Activated CD4-positive, alpha-beta T cell treated with anti-CD3 and anti-CD28 coated beads for 4 hours (primary cell): Measurements from ENCODE around the gene EID2B.

Source experiments
- DNase-seq, 2 donors: peaks; one replicate each; pipeline ENCODE4 v3.0.0-alpha.2; 2020

EID2B gene

DNA sequence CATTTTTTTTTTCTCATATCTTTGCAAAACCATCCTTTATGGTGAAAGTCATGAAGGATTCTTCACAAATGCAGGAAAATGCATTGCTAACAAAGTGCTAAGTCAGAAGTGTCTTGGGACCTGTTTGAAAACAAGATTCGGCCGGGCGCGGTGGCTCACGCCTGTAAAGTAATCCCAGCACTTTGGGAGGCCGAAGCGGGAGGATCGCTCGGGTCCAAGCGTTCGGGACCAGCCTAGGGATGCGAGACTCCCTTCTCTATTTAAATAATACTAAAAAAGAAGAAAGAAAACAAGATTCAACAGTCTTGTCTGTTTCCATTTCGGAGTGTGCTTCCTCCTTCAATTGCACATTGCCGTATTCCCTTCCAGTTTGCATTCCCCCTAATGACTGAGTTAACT lies 819 bp downstream of the EID2B start:
- DNase-seq, result no peak

DNA sequence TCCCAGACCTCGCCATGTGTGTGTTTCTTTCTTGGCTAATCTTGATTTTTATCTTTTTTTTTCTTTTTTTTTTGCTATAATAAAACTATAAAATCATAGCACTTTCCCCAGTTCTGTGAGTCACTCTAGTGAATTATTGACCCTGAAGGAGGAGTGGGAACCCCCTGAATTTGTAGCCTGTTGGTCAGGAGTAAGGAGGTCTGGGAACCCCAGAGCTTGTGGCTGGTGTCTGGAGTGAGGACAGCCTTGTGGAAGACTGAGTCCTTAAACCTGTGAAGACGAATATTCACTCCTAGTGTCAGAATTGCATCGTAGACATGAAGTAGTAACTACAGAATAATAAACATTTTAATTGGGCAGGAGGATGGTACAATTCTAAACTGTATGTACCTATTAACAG lies 7.4 kb downstream of the EID2B start:
- DNase-seq, result no peak

DNA sequence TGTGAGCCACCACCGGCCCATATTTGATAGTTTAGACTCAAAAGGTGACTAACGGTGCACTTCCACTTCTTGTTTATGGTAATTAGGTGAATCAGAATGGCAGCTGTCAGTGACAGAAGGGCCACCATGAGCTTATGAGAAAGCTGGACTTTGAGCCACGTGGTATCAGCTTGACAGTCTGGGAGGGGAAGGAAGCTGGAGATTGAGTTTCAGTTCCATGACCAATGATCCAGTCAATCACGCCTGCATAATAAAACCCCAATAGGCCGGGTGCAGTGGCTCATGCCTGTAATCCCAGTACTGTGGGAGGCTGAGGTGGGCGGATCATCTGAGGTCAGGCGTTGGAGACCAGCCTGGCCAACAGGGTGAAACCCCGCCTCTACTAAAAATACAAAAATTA lies 8.2 kb downstream of the EID2B start:
- no peak for DNase-seq

GRCh38 chr19:39520541-39521484 lies 11.8 kb downstream of the EID2B start:
- no peak for DNase-seq

DNA sequence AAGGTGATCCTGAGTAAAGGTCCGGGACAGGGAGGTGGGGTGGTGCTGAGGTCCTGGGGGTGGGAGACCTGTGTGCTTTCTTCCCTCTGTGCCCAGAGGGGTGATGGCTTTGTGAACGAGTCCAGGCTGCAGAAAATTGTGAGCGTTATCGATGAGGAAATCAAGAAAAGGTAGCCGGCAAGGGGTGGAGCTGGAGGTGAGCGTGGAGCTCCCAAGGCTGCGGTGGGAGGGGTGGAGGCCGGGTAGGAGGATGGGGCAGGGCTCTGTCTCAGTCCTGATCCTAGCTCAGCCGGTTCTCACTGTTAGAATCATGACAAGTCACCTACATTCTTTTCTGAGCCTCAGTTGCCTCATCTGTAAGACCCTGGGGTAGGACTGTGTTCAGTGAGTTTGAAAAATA lies 13.7 kb downstream of the EID2B start:
- DNase-seq, result no peak

- DNase-seq, result no peak
These were observed 14.2 kb downstream of the EID2B start for GRCh38 chr19:39518458-39518857.

DNA sequence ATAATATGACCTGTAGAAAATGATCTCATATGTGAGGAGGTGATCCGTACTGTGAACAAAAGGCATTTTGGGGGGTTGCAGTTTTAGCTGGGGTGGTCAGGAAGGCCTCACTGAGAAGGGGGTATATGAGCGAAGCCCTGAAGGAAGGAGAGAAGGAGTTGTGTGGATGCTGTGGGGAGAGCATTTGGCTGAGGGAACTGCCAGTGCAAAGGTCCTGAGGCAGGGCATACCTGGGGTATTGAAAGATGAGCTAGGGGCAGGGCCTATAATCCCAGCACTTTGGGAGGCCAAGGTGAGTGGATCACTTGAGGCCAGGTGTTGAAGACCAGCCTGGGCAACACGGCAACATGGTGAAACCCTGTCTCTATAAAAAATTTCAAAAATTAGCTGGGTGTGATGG lies 15.2 kb downstream of the EID2B start:
- no peak for DNase-seq

GRCh38 chr19:39516270-39516669 lies 16.4 kb downstream of the EID2B start:
- DNase-seq, result no peak

DNA sequence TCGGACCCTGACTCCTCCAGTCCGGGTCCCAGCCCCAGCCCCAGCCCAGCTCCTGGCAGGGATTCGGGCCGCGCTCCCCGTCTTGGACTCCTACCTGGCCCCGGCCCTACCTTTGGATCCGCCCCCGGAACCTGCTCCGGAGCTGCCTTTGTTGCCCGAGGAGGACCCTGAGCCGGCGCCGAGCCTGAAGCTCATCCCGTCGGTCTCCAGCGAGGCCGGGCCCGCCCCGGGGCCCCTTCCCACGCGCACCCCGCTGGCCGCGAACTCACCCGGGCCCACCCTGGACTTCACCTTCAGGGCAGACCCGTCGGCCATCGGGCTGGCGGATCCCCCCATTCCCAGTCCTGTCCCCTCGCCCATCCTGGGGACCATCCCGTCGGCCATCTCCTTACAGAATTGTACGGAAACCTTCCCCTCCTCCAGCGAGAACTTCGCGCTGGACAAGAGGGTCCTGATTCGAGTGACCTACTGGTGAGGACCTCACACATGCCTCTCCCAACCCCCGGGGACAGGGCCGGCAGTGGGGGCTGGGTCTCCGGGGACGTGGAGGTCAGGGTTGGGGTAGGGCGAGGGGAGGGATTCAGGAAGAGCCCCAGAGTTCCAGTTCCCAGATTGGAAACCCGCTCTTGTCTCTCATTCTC lies 17.0 kb downstream of the EID2B start:
- DNase-seq, result no peak

- DNase-seq, result no peak
These were observed 17.7 kb downstream of the EID2B start, which contains the start of gene SELENOV for GRCh38 chr19:39514840-39515550. SELENOV (plus strand) TSS chr19:39515139; CDS start chr19:39515213, 74 bp downstream.

GRCh38 chr19:39512988-39513387 lies 19.7 kb downstream of the EID2B start:
- no peak for DNase-seq

DNA sequence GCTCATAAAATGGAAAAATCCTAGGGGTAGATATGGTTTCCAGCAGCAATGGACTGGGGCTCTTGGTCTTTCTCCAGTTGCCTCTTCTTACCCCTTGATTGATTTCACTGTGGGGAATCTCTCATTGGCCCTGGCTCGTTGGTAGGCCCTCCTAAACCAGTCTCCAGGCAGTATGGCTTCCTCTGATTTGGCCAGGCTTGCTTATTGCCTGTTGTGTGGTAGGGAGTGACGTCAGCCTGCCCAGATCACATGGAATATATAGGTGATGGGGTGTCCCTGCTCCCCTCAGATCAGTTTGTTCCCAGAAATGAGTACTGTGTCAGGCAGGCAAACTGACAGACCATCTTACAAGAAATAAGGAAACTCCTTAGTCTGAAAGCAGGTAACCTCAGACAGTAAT lies 23.4 kb downstream of the EID2B start:
- DNase-seq, result no peak

DNA sequence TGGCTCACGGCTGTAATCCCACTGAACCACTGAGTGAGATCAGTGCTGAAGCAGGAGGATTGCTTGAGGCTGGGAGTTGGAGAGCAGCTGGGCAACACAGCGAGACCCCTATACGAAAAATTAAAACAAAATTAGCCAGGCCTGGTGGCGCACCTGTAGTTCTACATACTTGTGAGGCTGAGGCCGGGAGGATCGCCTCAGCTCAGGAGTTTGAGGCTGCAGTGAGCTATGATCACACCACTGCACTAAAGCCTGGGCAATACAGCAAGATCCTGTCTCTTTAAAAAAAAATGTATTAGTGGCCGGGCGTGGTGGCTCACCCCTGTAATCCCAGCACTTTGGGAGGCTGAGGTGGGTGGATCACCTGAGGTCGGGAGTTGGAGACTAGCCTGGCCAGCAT lies 24.0 kb downstream of the EID2B start:
- no peak for DNase-seq

DNA sequence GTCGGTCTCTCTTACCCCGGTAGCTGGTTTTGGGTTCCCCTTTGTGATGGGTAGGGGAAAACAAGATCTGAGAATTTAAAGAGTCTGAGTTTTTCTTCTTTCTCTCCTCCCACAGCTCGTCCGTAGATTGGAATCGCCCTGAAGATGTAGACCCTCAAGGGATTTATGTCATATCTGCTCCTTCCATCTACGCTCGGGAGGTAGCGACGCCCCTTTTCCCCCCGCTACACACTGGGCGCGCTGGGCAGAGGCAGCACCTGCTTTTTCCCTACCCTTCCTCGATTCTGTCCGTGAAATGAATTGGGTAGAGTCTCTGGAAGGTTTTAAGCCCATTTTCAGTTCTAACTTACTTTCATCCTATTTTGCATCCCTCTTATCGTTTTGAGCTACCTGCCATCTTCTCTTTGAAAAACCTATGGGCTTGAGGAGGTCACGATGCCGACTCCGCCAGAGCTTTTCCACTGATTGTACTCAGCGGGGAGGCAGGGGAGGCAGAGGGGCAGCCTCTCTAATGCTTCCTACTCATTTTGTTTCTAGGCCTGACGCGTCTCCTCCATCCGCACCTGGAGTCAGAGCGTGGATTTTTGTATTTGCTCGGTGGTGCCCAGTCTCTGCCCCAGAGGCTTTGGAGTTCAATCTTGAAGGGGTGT lies 24.8 kb downstream of the EID2B start:
- no peak for DNase-seq

DNA sequence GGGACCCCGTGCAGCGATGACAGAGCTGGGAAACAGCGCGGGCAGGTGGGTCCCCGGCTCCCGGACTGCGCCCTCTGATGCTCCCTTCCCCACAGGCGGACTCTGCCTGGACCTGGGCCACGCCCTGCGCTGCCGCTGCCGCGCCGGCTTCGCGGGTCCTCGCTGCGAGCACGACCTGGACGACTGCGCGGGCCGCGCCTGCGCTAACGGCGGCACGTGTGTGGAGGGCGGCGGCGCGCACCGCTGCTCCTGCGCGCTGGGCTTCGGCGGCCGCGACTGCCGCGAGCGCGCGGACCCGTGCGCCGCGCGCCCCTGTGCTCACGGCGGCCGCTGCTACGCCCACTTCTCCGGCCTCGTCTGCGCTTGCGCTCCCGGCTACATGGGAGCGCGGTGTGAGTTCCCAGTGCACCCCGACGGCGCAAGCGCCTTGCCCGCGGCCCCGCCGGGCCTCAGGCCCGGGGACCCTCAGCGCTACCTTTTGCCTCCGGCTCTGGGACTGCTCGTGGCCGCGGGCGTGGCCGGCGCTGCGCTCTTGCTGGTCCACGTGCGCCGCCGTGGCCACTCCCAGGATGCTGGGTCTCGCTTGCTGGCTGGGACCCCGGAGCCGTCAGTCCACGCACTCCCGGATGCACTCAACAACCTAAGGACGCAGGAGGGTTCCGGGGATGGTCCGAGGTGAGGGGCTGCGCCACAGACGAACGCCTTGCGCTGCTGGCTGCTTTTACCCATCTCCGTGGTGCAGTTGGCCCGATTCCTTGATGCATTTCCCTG lies 25.5 kb downstream of the EID2B start:
- peak; percentile 24 to 36 for DNase-seq

DNA sequence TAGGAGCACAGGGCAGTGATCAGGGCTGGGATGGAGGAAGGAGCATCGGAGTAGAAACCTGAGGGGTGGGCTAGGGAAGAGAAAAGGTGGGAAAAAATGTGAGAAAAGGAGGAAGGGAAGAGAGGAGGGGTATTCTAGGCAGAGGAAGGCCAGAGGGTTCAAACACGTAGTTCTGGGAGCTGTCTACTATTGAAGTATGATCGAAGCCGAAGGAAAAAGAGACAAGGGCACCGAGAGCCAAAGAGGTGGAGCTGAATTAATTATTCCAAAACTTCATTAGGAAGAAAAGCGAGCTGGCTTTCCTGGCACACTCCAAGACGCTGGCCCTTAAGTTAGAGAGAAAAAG lies 26.1 kb downstream of the EID2B start:
- DNase-seq, result no peak

DNA sequence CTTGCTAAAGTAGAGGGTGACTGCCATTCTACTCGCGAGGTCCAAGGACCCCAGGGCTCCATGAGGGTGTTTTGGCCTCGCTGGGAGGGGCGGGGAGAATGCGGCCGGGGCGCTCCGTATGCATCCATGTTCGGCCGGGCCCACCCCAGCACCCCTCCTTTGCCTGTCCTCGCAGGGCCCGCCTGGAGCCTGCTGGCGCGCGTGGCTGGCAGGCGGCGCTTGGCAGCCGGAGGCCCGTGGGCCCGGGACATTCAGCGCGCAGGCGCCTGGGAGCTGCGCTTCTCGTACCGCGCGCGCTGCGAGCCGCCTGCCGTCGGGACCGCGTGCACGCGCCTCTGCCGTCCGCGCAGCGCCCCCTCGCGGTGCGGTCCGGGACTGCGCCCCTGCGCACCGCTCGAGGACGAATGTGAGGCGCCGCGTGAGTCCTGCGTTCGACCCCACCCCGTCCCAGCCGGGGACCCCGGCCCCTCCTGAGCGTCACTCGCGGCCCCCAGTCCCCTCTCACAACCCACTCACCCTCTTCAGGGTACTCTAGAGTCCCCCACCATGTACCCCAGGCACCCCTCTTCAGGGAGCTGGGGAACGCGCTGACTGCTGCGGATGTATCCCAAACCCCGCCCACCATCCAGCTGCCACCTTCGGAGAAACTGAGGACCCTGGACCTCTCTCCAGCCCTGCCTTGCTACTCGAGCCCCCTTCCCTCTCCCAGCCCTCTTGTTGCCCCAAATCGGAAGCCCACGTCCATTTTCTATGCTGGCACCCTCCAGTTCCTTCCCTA lies 29.8 kb downstream of the EID2B start:
- peak; percentile 68 to 69 for DNase-seq

DNA sequence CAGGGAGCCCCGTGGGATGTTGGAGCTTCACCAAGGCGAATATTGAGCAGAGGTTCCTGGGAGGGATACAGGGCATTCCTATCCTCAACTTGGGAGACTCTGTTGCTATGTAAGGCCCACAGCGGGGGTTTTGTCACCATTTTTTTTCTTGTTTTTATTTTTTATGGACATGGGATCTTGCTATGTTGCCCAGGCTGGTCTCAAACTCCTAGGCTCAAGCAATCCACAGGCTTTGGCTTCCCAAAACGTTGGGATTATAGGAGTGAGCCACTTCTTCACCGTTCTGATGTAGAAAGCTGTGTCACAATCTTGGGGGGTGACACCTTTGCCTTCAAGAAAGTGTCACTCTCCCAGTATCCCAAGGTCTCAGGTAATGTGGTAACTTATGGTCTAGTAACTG lies 31.3 kb downstream of the EID2B start:
- no peak for DNase-seq

GRCh38 chr19:39500543-39500942 lies 32.1 kb downstream of the EID2B start:
- no peak for DNase-seq

- no peak for DNase-seq
These were observed 32.7 kb downstream of the EID2B start for GRCh38 chr19:39499932-39500331.

DNA sequence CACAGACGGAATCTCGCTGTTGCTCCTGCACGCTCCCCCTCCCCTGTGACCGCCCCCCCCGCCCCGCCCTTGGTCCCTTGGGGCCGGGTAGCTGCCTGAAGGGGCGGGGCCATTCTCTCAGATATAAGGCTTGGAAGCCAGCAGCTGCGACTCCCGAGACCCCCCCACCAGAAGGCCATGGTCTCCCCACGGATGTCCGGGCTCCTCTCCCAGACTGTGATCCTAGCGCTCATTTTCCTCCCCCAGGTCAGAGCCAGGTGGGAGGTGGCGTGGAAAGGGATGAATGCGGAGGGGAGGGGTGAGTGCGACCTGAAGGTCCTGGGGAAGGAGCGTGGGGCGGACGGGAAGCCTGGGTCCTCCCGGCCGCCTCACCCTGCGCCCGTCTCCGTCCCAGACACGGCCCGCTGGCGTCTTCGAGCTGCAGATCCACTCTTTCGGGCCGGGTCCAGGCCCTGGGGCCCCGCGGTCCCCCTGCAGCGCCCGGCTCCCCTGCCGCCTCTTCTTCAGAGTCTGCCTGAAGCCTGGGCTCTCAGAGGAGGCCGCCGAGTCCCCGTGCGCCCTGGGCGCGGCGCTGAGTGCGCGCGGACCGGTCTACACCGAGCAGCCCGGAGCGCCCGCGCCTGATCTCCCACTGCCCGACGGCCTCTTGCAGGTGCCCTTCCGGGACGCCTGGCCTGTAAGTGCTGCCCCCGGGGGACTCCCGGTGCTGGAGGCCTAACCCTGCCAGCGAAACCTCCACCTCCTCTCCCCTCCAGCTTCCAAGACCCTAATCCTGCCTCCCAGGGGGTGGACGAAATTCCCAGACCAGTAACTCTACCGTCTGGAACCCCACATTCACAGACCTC lies 33.6 kb downstream of the EID2B start, which contains the start of gene DLL3:
Gene DLL3 (plus strand): TSS at position 150 of the 845 bp plus-strand sequence. CDS start 28 bp downstream, at position 178.
- DNase-seq, result peak in 1 of 2 donors; percentile 17
